CD14-positive monocyte (primary cell): ENCODE data around the gene SH2D7. TPM values are rescaled to one million over a fixed set of nuclear protein-coding genes. Genes with fewer than 3 reads are reported as not detected.

ENCODE experiments used
- DNase-seq, 3 donors: peaks; one replicate each; pipeline ENCODE4 v3.0.0-alpha.2; 2011 to 2022
- H2AFZ ChIP-seq: 2 replicates; pipeline ENCODE4 v1.6.0; 2012; ENCODE audit warnings: mild to moderate bottlenecking, low read depth, low read length, inconsistent platforms; ENCODE audit not compliant: insufficient read depth, poor library complexity, severe bottlenecking
- H3K27ac ChIP-seq, 2 donors: 1 replicate in 1 of 2; 2 replicates in 1 of 2; pipeline ENCODE4 v1.5.1; 2012 to 2013; ENCODE audit warnings: low read length in 2 of 2, control low read depth in 1 of 2, inconsistent platforms in 1 of 2, low read depth in 1 of 2, mild to moderate bottlenecking in 1 of 2
- H3K27me3 ChIP-seq, 2 donors: one replicate each; pipeline versions ENCODE4 v1.6.0 to v1.6.1; 2011 to 2013; ENCODE audit warnings: low read length in 2 of 2; ENCODE audit not compliant: control insufficient read depth in 2 of 2, insufficient read depth in 2 of 2
- H3K36me3 ChIP-seq, 2 donors: replicated peaks in 1 of 2; 1 replicate in 1 of 2; 2 replicates in 1 of 2; pipeline versions ENCODE4 v1.5.1 to v1.6.1; 2012 to 2013; ENCODE audit warnings: low read length in 2 of 2, control low read depth in 1 of 2, inconsistent platforms in 1 of 2, mild to moderate bottlenecking in 1 of 2; ENCODE audit not compliant: insufficient read depth in 2 of 2, control insufficient read depth in 1 of 2
- H3K4me1 ChIP-seq, 2 donors: 1 replicate in 1 of 2; 2 replicates in 1 of 2; pipeline versions ENCODE4 v1.5.1 to v1.6.1; 2012 to 2013; ENCODE audit warnings: low read length in 2 of 2, control low read depth in 1 of 2, inconsistent platforms in 1 of 2, mild to moderate bottlenecking in 1 of 2, moderate library complexity in 1 of 2; ENCODE audit not compliant: insufficient read depth in 2 of 2, control insufficient read depth in 1 of 2
- H3K4me2 ChIP-seq: replicated peaks from 2 replicates; pipeline ENCODE3; 2012; ENCODE audit warnings: low read length, moderate library complexity, mild to moderate bottlenecking; ENCODE audit not compliant: poor library complexity, severe bottlenecking; ENCODE audit errors: extremely low read depth
- H3K4me3 ChIP-seq, 3 experiments: fragments of 200-600 bp in 1 of 3; sonication (generic) in 1 of 3; replicated peaks in 1 of 3; 1 replicate in 2 of 3; 2 replicates in 1 of 3; pipeline ENCODE4 v1.5.1; 2011 to 2013; ENCODE audit warnings: low read length in 3 of 3, mild to moderate bottlenecking in 3 of 3, control low read depth in 2 of 3, low read depth in 2 of 3, inconsistent platforms in 1 of 3, moderate library complexity in 1 of 3
- H3K79me2 ChIP-seq: 2 replicates; pipeline ENCODE4 v1.6.0; 2012; ENCODE audit warnings: mild to moderate bottlenecking, control low read depth, inconsistent platforms, low read length, moderate library complexity; ENCODE audit not compliant: insufficient read depth
- H3K9ac ChIP-seq: 2 replicates; pipeline ENCODE4 v1.6.0; 2017; ENCODE audit warnings: low read length, mild to moderate bottlenecking; ENCODE audit not compliant: insufficient read depth, poor library complexity, severe bottlenecking
- H3K9me3 ChIP-seq, 2 donors: replicated peaks in 1 of 2; 1 replicate in 1 of 2; 2 replicates in 1 of 2; pipeline versions ENCODE4 v1.5.1 to v1.6.1; 2012 to 2013; ENCODE audit warnings: low read length in 2 of 2, control low read depth in 1 of 2; ENCODE audit not compliant: control insufficient read depth in 1 of 2, insufficient read depth in 1 of 2
- H4K20me1 ChIP-seq: 2 replicates; pipeline ENCODE4 v1.6.0; 2012; ENCODE audit warnings: mild to moderate bottlenecking, low read length, control low read depth, moderate library complexity; ENCODE audit not compliant: insufficient read depth
- H3K27ac Mint-ChIP-seq, 7 donors: one replicate each; pipeline ENCODE4 v1.8.0; 2020; ENCODE audit warnings: mild to moderate bottlenecking in 7 of 7, mixed read lengths in 7 of 7, moderate library complexity in 6 of 7, inconsistent platforms in 2 of 7
- H3K27me3 Mint-ChIP-seq, 3 donors: one replicate each; pipeline ENCODE4 v1.8.0; 2021 to 2022; ENCODE audit warnings: low read depth in 3 of 3, mild to moderate bottlenecking in 3 of 3, mixed read lengths in 3 of 3, moderate library complexity in 3 of 3, inconsistent platforms in 1 of 3
- H3K36me3 Mint-ChIP-seq, 2 donors: one replicate each; pipeline ENCODE4 v1.8.0; 2020; ENCODE audit warnings: mixed read lengths in 2 of 2, inconsistent platforms in 1 of 2, mild to moderate bottlenecking in 1 of 2
- H3K4me1 Mint-ChIP-seq: one replicate; pipeline ENCODE4 v1.8.0; 2020; ENCODE audit warnings: mild to moderate bottlenecking, mixed read lengths
- H3K4me3 Mint-ChIP-seq, 2 donors: one replicate each; pipeline ENCODE4 v1.8.0; 2020; ENCODE audit warnings: mild to moderate bottlenecking in 2 of 2, mixed read lengths in 2 of 2, moderate library complexity in 1 of 2
- H3K9me3 Mint-ChIP-seq, 7 donors: one replicate each; pipeline ENCODE4 v1.8.0; 2020 to 2022; ENCODE audit warnings: mixed read lengths in 7 of 7, mild to moderate bottlenecking in 6 of 7, moderate library complexity in 6 of 7, inconsistent platforms in 2 of 7
- WGBS: methylation state at CpG from one replicate; pipeline ENCODE4 v1.1.5; 2013; ENCODE audit warnings: missing lambda C conversion rate; ENCODE audit not compliant: insufficient coverage; 5-methylcytosine and 5-hydroxymethylcytosine counted together
- intact Hi-C, 2 donors: fragments of 100-400 bp; cut with micrococcal nuclease; formaldehyde crosslinking; loops; one replicate each; pipeline versions ENCODE4 v1.15.0 to v1.15.1; 2023
- polyA plus RNA-seq, 3 donors: library from polyadenylated mRNA; depleted of rRNA in 1 of 3; unstranded in 2 of 3; stranded (reverse) in 1 of 3; fragments of 300-500 nt in 2 of 3; fragments of >200 nt in 1 of 3; fragmentation: Illumina TruSeq in 2 of 3; gene quantifications; 1 replicate in 2 of 3; 2 replicates in 1 of 3; pipeline ENCODE4 v1.2.3, GENCODE V29; 2012 to 2021
- TF ChIP-seq, protein P1 (sequence below): fragments of 200-600 bp; IDR thresholded peaks from one replicate; pipeline ENCODE4 v1.8.0; 2022; ENCODE audit warnings: antibody characterized with exemption, mild to moderate bottlenecking

SH2D7 gene
- polyA plus RNA-seq, 3 donors: not detected

DNA sequence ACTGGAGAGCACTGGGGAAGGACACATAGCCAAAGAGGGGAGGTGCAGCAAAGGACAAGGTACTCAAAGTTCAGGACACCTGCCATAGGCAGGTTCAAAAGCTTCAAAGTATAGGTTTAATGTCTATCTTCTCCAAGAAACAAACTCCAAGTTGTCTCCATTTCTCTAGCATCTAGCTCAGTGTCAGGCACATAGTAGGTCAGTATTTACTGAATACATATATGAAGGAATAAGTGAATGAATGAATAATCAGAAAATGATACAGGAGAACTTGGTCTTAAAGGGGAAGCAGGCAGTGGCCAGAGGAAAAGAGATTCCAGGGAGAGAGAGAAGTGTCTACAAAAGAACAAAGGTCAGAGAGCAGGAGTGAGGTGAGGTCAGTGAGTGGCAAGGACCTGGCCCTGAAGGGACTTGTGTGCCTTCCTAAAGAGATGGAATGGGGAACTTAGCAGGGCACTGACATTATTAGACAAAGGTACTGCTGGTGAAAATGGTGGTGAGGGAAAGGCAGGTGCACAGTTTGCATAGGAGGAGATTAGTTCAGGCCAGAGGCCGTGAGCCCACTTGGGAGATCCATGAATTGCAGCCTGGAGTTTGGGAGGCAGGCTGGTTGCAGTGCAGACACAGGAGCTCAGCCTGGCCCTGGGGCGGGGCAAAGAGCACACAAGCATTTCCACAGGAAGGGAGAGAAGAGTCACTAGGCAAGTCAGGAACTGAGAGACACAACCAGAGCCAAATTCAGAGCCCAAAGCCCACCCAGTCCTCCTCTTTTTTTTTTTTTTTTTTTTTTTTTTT, 36.2 kb upstream of the SH2D7 start:
- Histone ChIP-seq H4K20me1 (peaks cover 89% of the 10 kb centered on the region), H3K79me2 (peaks cover 97% of the 10 kb centered on the region), H3K27me3 (no peaks in the 10 kb centered on the region), H3K4me1 (peaks cover 52 to 62% of the 10 kb centered on the region in 2 donors), H3K9me3 (no peaks in the 10 kb centered on the region), H2AFZ (no peak overlapping the region), H3K4me2 (peak overlapping the region; percentile 35), H3K36me3 (peaks cover 7 to 18% of the 10 kb centered on the region in 2 donors), H3K9ac (no peak overlapping the region), H3K27ac (peak overlapping the region; percentile 46 to 77), H3K4me3 (peak overlapping the region in 1 of 3 experiments; percentile 7)
- H3K27me3 Mint-ChIP-seq: no peaks in the 10 kb centered on the region
- peak overlapping the region; percentile 11 to 84 (median 76) for H3K27ac Mint-ChIP-seq
- peaks cover 77% of the 10 kb centered on the region for H3K4me1 Mint-ChIP-seq
- no peak for DNase-seq
- H3K36me3 Mint-ChIP-seq: peaks cover 23 to 25% of the 10 kb centered on the region in 2 donors
- peak overlapping the region in 1 of 2 donors; percentile 46 for H3K4me3 Mint-ChIP-seq
- 0% methylated on average over 1 of the region's 2 CpGs for WGBS
- H3K9me3 Mint-ChIP-seq: no peaks in the 10 kb centered on the region
- intact Hi-C loops: no loop called here
- TF ChIP-seq, protein P1, sequence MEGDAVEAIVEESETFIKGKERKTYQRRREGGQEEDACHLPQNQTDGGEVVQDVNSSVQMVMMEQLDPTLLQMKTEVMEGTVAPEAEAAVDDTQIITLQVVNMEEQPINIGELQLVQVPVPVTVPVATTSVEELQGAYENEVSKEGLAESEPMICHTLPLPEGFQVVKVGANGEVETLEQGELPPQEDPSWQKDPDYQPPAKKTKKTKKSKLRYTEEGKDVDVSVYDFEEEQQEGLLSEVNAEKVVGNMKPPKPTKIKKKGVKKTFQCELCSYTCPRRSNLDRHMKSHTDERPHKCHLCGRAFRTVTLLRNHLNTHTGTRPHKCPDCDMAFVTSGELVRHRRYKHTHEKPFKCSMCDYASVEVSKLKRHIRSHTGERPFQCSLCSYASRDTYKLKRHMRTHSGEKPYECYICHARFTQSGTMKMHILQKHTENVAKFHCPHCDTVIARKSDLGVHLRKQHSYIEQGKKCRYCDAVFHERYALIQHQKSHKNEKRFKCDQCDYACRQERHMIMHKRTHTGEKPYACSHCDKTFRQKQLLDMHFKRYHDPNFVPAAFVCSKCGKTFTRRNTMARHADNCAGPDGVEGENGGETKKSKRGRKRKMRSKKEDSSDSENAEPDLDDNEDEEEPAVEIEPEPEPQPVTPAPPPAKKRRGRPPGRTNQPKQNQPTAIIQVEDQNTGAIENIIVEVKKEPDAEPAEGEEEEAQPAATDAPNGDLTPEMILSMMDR: no peak

DNA sequence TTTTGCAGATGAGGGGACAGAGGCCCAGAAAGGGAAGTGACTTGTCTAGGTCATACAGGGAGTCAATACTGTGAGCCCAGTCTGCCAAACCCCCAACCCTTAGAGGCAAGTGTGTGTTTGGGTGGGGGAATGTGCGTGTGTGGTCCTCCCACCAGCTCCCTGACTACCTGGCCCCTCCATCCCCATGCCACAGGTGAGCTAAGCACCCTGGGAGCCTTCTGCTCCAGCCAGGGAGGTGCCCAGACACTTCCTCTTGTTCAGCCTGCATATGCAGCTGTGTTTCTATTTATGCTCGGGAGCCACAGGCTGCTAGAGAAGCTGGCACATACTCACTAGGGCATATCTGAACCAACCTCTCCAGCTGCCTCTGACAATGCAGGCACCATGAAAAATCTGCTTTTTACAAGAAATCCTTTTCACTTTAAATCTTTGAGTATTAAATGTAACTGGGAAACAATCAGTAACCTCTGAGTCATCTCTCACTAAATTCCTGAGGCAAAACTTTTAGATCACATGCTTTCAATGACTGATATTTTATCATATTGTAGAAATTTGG, 35.6 kb upstream of the SH2D7 start:
- peaks cover 7 to 18% of the 10 kb centered on the region in 2 donors for H3K36me3 ChIP-seq
- TF ChIP-seq, protein P1: no peak
- intact Hi-C loops: no loop called here
- H3K9ac ChIP-seq: peak overlapping the region; percentile 12
- Mint-ChIP-seq H3K27me3 (no peaks in the 10 kb centered on the region), H3K27ac (peak overlapping the region; percentile 55 to 84 (median 76)), H3K9me3 (no peaks in the 10 kb centered on the region), H3K4me1 (peaks cover 73% of the 10 kb centered on the region), H3K36me3 (peaks cover 16 to 21% of the 10 kb centered on the region in 2 donors), H3K4me3 (no peak overlapping the region)
- no peaks in the 10 kb centered on the region for H3K27me3 ChIP-seq
- H3K4me2 ChIP-seq: peak overlapping the region; percentile 35
- peak in 2 of 3 donors; percentile 30 to 35 for DNase-seq
- no peak overlapping the region for H2AFZ ChIP-seq
- peaks cover 83% of the 10 kb centered on the region for H4K20me1 ChIP-seq
- H3K27ac ChIP-seq: peak overlapping the region; percentile 46 to 77
- peak overlapping the region in 1 of 3 experiments; percentile 7 for H3K4me3 ChIP-seq
- H3K9me3 ChIP-seq: no peaks in the 10 kb centered on the region
- WGBS: 0% methylated on average over 1 of the region's 2 CpGs
- peaks cover 52 to 58% of the 10 kb centered on the region in 2 donors for H3K4me1 ChIP-seq
- H3K79me2 ChIP-seq: peaks cover 97% of the 10 kb centered on the region
